ENCODE results near the gene UNCX. TPM values are rescaled to one million over a fixed set of nuclear protein-coding genes. Genes with fewer than 3 reads are reported as not detected.
A peak's percentile ranks its signal among the peaks of the same experiment; 100 is the strongest.

Gene UNCX
- total RNA-seq, 6 experiments from 2014 or later = not detected

GRCh38 chr7:1245524-1246050, 12.9 kb downstream of the UNCX start:
- DNase-seq (peak in 1 of 3 donors; percentile 26), ATAC-seq (no peak)
- H3K27ac ChIP-seq = no peak overlapping the region
- intact Hi-C loops (cut with DNase I) = no loop called here
- H3K4me1 ChIP-seq = no peaks in the 10 kb centered on the region
- WGBS (ENCODE audit: insufficient coverage, low coverage, low lambda C conversion rate, missing lambda C conversion rate) = 12% methylated on average over 6 of the region's 12 CpGs
- TF ChIP-seq POLR2A (IDR thresholded peaks at IDR 0.05) = no peak
- TF ChIP-seq CTCF (IDR thresholded peaks at IDR 0.05) = no peak
- H3K36me3 ChIP-seq = no peaks in the 10 kb centered on the region
- no peak overlapping the region for H3K4me3 ChIP-seq
- H3K27me3 ChIP-seq = peaks cover 19 to 73% of the 10 kb centered on the region in 2 donors
- no peaks in the 10 kb centered on the region for H3K9me3 ChIP-seq

GRCh38 chr7:1246160-1246870, 13.6 kb downstream of the UNCX start:
- H3K4me3 ChIP-seq = no peak overlapping the region
- TF ChIP-seq CTCF (IDR thresholded peaks at IDR 0.05) = no peak
- no peak for TF ChIP-seq POLR2A (IDR thresholded peaks at IDR 0.05)
- DNase-seq = peak in 1 of 3 donors; percentile 54
- WGBS (ENCODE audit: insufficient coverage, low coverage, low lambda C conversion rate, missing lambda C conversion rate) = 9% methylated on average over 29 of the region's 48 CpGs
- peaks cover 15 to 66% of the 10 kb centered on the region in 2 donors for H3K27me3 ChIP-seq
- no peaks in the 10 kb centered on the region for H3K9me3 ChIP-seq
- intact Hi-C loops (cut with DNase I) = no loop called here
- ATAC-seq = no peak
- H3K36me3 ChIP-seq = no peaks in the 10 kb centered on the region
- H3K4me1 ChIP-seq = no peaks in the 10 kb centered on the region
- no peak overlapping the region for H3K27ac ChIP-seq

- Histone ChIP-seq H3K27me3 (peaks cover 9 to 59% of the 10 kb centered on the region in 2 donors), H3K4me3 (no peak overlapping the region), H3K36me3 (no peaks in the 10 kb centered on the region), H3K4me1 (no peaks in the 10 kb centered on the region), H3K27ac (no peak overlapping the region), H3K9me3 (no peaks in the 10 kb centered on the region)
- peak in 1 of 3 donors; percentile 52 for DNase-seq
- WGBS (ENCODE audit: insufficient coverage, low coverage, low lambda C conversion rate, missing lambda C conversion rate) = 3% methylated on average over 34 of the region's 68 CpGs
- intact Hi-C loops (cut with DNase I) = no loop called here
- TF ChIP-seq POLR2A (IDR thresholded peaks at IDR 0.05) = no peak
- no peak for TF ChIP-seq CTCF (IDR thresholded peaks at IDR 0.05)
- ATAC-seq = no peak
Observed at GRCh38 chr7:1246871-1247526, 14.3 kb downstream of the UNCX start.

- Histone ChIP-seq H3K27ac (no peak overlapping the region), H3K27me3 (peaks cover 8 to 53% of the 10 kb centered on the region in 2 donors), H3K36me3 (no peaks in the 10 kb centered on the region), H3K9me3 (no peaks in the 10 kb centered on the region), H3K4me1 (no peaks in the 10 kb centered on the region), H3K4me3 (no peak overlapping the region)
- ATAC-seq (no peak), DNase-seq (peak in 1 of 3 donors; percentile 52)
- TF ChIP-seq CTCF (IDR thresholded peaks at IDR 0.05) (no peak), POLR2A (IDR thresholded peaks at IDR 0.05) (no peak)
- intact Hi-C loops (cut with DNase I) = no loop called here
- 0% methylated on average over 7 of the region's 48 CpGs for WGBS (ENCODE audit: insufficient coverage, low coverage, low lambda C conversion rate, missing lambda C conversion rate)
Observed at GRCh38 chr7:1247527-1248041, 14.9 kb downstream of the UNCX start.
